ENCODE data around the gene POMT1. TPM values are rescaled to one million over a fixed set of nuclear protein-coding genes. Genes with fewer than 3 reads are reported as not detected.

POMT1 gene
- total RNA-seq, 1 experiment from 2014 or later = 34.1 TPM

DNA sequence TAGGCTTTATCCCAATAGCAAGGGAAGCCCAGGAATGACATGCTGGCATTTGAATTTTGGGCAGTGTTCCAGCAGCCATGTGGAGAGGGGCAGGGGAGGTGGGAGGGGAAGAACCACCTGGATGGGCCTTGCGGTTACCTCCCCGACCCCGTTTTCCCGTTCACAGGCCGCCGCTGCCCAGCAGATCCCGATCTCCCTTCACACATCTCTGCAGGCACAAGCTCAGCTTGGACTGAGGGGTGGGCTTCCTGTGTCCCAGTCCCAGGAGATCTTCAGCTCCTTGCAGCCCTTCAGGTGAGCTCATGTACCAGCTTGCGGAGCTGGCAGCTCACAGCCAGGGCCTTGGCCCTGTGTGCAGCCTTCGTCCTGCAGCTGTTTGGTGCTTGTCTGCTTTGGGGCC is 15.7 kb upstream of the POMT1 start:
- Histone ChIP-seq H3K79me2 (ENCODE audit: insufficient read depth, low read length) (no peaks in the 10 kb centered on the region), H3T11ph (ENCODE audit: low read length) (no peak overlapping the region), H4K91ac (ENCODE audit: insufficient read length, low read depth, low read length) (no peak overlapping the region), H3K4ac (ENCODE audit: low read depth, low read length) (no peak overlapping the region), H4K5ac (ENCODE audit: insufficient read length, low read depth, low read length) (no peak overlapping the region), H3K56ac (ENCODE audit: insufficient read length, low read depth, low read length) (no peak overlapping the region), H3K23me2 (ENCODE audit: insufficient read length, low read depth, low read length, poor library complexity, severe bottlenecking) (no peaks in the 10 kb centered on the region), H2AK5ac (ENCODE audit: insufficient read length, low read length) (no peak overlapping the region), H2BK5ac (ENCODE audit: insufficient read length, low read length) (no peak overlapping the region), H2BK20ac (ENCODE audit: low read depth, low read length, poor library complexity, severe bottlenecking) (no peak overlapping the region), H4K20me1 (ENCODE audit: control insufficient read depth, insufficient read depth, insufficient read length) (no peaks in the 10 kb centered on the region), H3K18ac (ENCODE audit: insufficient read length, low read depth, low read length) (no peak overlapping the region), H2BK12ac (ENCODE audit: insufficient read length, low read depth, low read length) (no peak overlapping the region), H3K9ac (ENCODE audit: extremely low read depth, insufficient read length, low read length) (no peak overlapping the region), H4K8ac (replicated peaks; ENCODE audit: insufficient read length, low read depth, low read length) (no peak overlapping the region), H2BK120ac (ENCODE audit: low read depth, low read length, poor library complexity, severe bottlenecking) (no peak overlapping the region), H3K4me1 (ENCODE audit: insufficient read depth, low read length) (no peaks in the 10 kb centered on the region), H2BK15ac (ENCODE audit: low read depth, low read length) (no peak overlapping the region), H3K79me1 (ENCODE audit: insufficient read depth, low read depth, low read length, poor library complexity, severe bottlenecking) (no peaks in the 10 kb centered on the region), H2AFZ (ENCODE audit: low read length) (no peak overlapping the region), H3K9me3 (ENCODE audit: control insufficient read depth, low read depth, low read length) (no peaks in the 10 kb centered on the region), H3K14ac (ENCODE audit: insufficient read depth, low read length) (no peak overlapping the region), H3K23ac (ENCODE audit: insufficient read length, low read depth, low read length) (no peak overlapping the region), H3K27me3 (ENCODE audit: insufficient read depth, low read length) (no peaks in the 10 kb centered on the region), H3K27ac (ENCODE audit: insufficient read length, low read depth, low read length) (no peak overlapping the region), H3K4me2 (ENCODE audit: insufficient read depth, insufficient read length, low read length) (no peak overlapping the region)
- H3K4me3 Mint-ChIP-seq = no peak overlapping the region
- no peaks in the 10 kb centered on the region for H3K4me1 Mint-ChIP-seq
- H3K27me3 Mint-ChIP-seq (ENCODE audit: low read depth) = no peaks in the 10 kb centered on the region
- peak overlapping the region in 2 of 3 experiments; percentile 18 to 30; a peak in 2 of 7 replicates for H3K27ac Mint-ChIP-seq
- no CpG with 5 or more reads among the region's 9 CpGs for WGBS (ENCODE audit: extremely low coverage, insufficient read length, low lambda C conversion rate)
- peaks cover 91 to 100% (median 100%) of the 10 kb centered on the region in 3 experiments; a peak in 6 of 7 replicates for H3K36me3 Mint-ChIP-seq (ENCODE audit: insufficient read depth in 1 of 3, low read depth in 3 of 3)
- no peaks in the 10 kb centered on the region for H3K9me3 Mint-ChIP-seq
- TF ChIP-seq, protein P1, sequence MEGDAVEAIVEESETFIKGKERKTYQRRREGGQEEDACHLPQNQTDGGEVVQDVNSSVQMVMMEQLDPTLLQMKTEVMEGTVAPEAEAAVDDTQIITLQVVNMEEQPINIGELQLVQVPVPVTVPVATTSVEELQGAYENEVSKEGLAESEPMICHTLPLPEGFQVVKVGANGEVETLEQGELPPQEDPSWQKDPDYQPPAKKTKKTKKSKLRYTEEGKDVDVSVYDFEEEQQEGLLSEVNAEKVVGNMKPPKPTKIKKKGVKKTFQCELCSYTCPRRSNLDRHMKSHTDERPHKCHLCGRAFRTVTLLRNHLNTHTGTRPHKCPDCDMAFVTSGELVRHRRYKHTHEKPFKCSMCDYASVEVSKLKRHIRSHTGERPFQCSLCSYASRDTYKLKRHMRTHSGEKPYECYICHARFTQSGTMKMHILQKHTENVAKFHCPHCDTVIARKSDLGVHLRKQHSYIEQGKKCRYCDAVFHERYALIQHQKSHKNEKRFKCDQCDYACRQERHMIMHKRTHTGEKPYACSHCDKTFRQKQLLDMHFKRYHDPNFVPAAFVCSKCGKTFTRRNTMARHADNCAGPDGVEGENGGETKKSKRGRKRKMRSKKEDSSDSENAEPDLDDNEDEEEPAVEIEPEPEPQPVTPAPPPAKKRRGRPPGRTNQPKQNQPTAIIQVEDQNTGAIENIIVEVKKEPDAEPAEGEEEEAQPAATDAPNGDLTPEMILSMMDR (conservative IDR thresholded peaks at IDR 0.05) = no peak
- no peak for DNase-seq

All from H9 (cell line).